ENCODE measurements around the gene LDOC1.
A peak's percentile ranks its signal among the peaks of the same experiment; 100 is the strongest.
"Not testable (repeated sequence)": the region's sequence is repeated elsewhere in the genome, so short reads cannot be mapped to it uniquely, and the experiment has no call there.

The LDOC1 gene

DNA sequence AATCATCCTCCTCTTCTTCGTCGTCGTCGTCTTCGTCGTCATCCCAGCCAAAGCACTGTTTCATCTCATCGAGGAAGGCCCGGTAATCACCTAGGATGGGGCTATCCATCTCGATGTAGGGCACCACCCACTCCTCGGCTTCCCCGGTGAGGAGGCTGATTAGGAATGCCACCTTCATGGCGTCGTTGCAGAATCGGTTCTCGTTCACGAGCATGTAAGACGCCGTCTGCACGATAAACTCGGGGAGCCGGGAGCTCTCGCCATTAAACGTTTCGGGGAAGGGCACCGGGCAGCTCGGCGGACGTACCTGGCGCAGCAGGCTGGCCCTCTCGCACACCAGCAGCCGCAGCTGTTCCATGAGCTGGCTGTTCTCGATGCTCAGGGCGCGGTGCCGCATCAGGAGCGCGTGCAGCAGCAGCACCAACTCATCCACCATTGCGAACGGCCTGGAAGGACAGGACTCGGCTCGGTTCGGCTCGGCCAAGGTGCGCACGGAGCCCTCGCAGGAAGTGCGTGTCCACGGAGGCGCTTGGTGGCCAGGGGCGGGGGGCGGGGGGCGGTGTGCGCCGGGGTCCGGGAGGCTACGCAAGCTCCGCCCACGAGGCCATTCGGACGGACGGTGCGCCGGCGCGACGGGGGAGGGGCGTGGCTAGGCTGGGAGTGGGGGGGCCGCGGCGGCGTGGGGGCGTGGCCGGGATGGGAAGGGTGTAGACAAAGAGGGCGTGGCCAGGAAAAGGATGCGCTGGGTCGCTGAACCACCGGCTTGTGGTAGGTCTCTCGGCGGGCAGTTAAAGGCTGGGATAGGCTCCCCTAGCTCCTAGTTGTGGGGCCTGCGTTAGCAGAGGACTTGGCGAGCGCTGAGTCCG lies at the start of gene LDOC1:
Gene LDOC1 (minus strand): TSS at position 544 of the 866 bp plus-strand sequence. CDS start 108 bp downstream, at position 436.
- DNase-seq (ENCODE audit: low read depth, low spot score), result peak; percentile 31

DNA sequence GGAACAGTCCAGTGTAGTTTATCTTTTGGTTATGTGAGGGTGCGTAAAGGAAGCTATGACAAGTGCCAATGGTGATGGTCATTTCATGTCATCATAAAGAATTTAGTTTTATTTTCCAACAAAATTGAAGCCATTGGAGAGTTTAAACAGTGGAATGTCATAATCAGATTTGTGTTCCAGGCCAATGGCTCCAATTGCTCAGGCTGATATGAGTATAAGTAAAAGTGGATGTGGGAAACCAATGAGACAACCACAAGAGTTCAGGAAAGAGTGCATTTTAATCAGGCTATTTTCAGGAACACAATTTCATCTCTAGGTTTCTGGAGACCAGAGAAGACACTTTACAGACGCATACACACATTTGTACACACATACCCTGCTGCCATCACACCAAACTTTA lies 44.7 kb upstream of the LDOC1 start:
- DNase-seq (ENCODE audit: low read depth, low spot score), result no peak

DNA sequence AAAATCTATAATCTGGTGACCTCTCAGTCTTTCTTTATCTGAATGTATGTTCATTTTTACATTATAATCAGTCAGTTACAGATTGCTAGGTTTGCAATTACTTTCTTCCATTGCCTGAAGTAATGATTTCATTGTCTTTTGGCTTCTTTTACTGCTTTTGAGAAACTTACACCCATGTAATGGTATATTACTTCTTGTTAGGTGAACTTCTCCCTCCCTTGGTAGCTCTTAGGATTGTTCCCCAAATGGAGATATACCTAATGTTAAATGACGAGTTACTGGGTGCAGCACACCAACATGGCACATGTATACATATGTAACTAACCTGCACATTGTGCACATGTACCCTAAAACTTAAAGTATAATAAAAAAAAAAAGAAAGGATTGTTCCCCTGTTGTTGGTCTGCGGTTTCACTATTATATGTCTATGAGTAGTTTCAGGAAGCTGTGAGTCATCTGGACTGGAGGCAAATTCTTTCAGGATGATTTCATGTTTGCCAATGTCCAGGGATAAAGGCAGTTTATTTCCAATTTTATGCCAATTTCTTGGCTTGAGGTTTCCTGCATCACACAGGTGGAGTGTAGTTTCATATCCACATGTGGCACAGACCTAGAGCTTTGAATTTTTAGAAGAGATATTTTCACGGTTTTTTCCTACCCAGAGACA lies 43.5 kb upstream of the LDOC1 start:
- DNase-seq (ENCODE audit: low read depth, low spot score), result peak; percentile 2

DNA sequence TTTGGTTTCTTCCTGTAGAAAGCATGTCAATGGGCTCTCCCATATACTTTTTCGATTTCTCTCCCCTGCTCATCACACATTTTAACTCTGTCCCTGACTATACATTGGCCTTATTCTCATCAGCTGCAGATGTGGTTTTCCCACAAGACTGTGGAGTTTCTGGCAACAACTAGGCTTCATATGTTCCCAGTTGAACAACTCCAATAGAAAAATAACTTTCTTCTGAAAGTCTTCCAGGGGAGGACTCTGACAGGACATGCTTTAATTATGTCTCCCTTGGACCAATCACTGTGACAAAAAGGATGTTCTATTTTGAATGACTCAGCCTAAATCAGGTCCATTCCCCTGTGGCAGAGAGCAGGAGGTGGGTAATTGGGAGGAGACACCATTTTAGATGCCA lies 37.3 kb upstream of the LDOC1 start:
- DNase-seq (ENCODE audit: low read depth, low spot score), result no peak

DNA sequence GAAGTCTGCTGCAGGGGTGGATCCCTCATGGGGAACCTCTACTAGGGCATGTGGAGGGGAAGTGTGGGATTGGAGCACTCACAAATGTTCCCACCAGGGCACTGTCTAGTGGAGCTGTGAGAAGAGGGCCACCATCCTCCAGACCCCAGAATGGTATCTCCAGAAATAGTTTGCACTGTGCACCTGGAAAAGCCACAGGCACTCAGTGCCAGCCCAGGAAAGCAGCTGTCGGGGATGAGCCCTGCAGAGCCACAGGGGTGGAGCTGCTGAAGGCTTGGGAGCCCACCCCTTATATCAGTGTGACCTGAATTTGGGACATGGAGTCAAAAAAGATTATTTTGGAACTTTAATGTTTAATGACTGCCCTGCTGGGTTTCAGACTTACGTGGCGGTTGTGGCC lies 25.0 kb upstream of the LDOC1 start:
- DNase-seq (ENCODE audit: low read depth, low spot score), result no peak

DNA sequence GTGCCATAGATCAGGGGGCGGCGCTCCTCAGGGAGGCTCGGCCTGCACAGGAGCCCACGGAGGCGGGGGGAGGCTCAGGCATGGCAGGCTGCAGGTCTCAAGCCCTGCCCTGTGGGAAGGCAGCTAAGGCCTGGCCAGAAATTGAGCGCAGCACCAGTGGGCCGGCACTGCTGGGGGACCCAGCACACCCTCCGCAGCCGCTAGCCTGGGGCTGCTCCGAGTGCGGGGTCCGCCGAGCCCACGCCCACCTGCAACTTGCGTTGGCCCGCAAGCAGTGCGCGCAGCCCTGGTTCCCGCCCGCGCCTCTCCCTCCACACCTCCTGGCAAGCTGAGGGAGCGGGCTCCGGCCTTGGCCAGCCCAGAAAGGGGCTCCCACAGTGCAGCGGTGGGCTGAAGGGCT lies 11.6 kb upstream of the LDOC1 start:
- not testable (repeated sequence) for DNase-seq (ENCODE audit: low read depth, low spot score)

DNA sequence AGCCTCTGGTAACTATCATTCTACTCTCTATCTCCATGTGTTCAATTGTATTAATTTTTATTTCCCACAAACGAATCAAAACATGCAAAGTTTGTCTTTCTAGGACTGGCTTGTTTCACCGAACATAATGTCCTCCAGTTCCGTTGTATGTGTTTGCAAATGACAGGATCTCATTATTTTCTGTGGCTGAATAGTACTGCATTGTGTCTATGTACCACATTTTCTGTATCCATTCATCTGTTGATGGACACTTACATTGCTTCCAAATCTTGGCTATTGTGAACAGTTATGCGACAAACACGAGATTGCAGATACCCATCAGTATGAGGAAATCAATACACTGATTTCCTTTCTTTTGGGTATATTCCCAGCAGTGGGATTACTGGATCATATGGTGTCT lies 8.4 kb upstream of the LDOC1 start:
- no peak for DNase-seq (ENCODE audit: low read depth, low spot score)

DNA sequence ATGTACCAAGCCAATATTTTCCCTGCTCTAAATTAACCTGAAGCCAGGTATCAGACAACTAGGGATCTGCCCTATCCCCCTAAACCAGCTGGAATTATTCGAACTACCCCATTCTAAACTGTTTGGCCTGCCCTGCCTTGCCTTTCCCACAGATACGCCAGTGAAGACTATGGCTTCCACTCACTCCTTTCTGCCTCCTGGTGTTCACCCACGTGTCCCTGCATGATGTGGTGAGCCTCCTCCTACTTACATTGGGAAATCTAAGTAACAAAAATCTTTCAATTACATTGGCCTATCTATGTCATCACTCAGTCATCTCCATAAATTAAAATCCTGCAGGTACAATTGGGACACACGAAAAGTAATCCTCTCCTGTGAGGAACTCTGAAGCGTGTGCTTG lies 6.1 kb upstream of the LDOC1 start:
- no peak for DNase-seq (ENCODE audit: low read depth, low spot score)

DNA sequence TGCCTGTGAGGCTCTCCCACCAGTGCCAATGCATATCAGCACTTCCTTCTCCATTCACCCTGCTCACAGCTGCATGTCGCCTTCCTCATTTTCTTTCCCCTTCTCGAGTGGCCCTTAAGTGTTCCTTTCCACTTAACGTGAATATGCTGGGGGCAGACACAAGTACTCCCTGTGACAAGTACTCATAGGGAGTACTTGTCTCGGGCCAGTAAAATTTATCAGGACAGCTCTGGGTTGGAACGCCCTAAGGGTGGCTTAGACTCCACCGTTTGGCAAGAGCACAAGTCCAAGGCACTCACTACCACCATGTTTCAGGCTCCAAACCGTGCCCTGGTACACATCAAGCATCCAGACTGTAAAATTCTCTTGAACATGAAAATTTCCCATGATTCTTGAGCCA lies 3.9 kb upstream of the LDOC1 start:
- DNase-seq (ENCODE audit: low read depth, low spot score), result no peak

DNA sequence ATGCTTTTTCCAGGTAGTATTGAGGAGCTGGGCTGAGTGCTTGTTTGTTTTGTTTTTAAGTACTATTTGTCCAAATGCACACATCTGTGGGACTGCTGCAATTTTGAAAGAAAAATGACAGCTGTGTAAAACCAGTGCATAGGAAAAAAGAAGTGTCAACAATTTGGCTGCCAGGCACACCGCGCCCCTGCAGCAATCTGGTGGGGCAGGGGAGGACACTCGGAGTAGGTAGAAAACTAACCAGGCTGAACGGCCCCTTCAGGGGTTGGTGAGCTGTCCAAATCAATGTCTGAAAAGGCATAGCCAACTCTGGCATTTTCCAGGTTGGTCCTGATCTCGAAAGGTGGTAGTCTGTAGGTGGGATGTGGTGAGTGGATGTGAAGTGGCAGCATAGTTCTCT lies 1.1 kb downstream of the LDOC1 start:
- DNase-seq (ENCODE audit: low read depth, low spot score), result no peak

DNA sequence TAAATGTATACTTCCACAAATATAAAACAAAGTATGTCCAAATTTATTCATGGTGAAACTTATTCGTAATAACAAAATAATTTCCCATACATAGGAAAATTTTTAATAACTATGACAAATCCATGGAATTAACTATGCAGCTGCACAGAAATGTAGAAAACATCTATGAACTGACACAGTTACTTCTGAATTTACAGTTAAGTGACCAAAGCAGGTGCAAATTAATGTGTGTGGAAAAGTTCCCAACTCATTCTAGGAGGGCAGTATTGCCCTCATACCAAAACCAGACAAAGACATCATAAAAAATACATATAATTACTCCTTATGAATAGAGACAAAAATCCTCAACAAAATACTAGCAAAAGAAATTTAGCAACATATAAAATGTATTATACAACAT lies 12.5 kb downstream of the LDOC1 start:
- DNase-seq (ENCODE audit: low read depth, low spot score), result no peak

DNA sequence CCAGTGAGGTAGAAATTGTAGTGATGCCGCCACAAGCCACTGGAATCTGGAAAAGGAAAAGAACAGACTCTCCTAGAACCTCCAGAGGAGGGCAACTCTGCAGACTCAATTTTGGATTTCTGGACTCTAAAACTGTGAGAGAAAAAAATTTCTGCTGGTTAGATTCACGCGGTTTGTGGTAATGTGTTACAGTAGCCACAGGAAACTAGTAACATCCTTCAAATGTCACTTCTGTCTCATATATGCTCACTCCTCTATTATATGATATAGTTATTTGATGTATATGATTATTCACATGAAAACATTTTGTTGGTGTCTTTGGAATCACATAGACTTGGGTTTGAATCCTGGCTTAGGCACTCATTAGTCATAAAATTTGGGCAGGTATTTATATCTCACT lies 18.8 kb downstream of the LDOC1 start:
- no peak for DNase-seq (ENCODE audit: low read depth, low spot score)

DNA sequence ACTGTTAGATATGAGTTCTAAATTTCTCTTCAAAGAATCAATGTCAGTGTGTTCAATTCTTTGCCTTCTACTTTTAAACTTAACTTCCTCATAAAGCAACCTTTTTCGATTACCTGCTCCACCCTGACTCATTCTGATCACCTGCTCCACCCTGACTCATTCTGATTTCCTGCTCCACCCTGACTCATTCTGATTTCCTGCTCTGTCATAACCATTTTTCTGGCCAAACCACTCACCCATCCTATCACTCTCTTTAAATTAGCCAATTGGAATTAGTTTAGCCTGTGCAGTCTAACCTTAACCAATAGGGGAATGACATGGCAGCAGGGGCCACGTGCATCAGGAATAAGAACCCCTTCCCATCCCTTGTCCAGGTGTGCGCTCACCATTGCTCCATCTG lies 21.7 kb downstream of the LDOC1 start:
- DNase-seq (ENCODE audit: low read depth, low spot score), result not testable (repeated sequence)

DNA sequence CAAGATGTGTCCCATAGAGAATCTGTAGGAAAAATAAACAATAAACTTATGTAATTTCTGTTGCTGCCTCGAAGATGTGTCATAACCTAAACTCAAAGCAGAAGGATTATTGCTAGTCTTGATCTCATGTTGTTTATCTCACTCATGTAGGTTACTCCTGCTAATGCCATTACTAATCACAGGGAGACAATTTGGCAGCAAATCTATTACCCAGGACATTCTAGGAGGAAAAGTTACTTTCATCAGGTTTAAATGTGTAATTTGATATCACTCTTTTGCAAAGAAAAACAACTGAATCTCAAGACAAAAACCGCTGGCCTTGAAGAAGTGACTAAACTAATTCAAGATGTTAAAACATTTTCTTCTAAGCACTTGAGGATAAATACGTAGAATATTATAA lies 34.0 kb downstream of the LDOC1 start:
- DNase-seq (ENCODE audit: low read depth, low spot score), result no peak

DNA sequence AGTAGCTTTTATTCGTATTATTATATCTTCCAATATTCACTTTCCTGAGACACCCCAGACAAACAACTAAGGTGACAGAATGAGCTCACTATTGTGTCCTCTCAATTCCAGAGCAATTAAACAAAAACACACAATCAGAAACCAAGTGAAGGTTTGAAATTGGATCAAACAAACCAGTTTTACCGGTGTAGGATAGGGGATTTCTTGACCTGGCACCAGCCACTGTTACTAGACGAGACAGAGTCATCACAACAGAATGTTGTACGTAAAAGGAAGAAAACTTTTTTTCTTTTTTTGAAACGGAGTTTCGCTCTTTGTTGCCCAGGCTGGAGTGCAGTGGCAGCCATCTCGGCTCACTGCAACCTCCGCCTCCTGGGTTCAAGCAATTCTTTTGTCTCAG lies 43.7 kb downstream of the LDOC1 start:
- no peak for DNase-seq (ENCODE audit: low read depth, low spot score)

DNA sequence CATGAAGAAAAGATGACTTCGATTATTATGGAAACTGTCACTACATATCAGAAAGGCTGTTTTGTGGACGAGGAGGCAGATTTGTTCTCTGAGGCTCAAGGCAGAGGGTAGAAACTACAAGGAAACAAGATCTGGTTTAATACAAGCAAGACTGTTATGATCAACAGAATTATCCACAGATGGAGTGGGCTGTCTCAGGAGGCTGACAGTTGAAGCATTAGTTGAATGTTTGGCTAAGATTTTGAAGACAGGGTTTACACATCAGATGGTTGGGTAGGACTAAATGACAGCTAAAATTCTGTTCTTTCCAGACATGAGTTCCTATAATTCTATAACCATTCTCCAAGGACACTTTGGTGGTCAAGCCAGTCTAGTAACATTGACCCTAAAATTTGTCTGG lies 49.8 kb downstream of the LDOC1 start:
- no peak for DNase-seq (ENCODE audit: low read depth, low spot score)

Data from smooth muscle cell of the brain vasculature (primary cell).